Large intestine (tissue), 3 donors: ENCODE data around the gene MSRB2. TPM values are rescaled to one million over a fixed set of nuclear protein-coding genes. Genes with fewer than 3 reads are reported as not detected.

Experiments
- DNase-seq, 2 donors: peaks; one replicate each; pipeline versions ENCODE4 v3.0.0 to v3.0.0-alpha.2; 2013
- H3K27ac ChIP-seq: one replicate; pipeline ENCODE4 v1.5.1; 2013; ENCODE audit warnings: low read length
- H3K27me3 ChIP-seq: 2 replicates; pipeline ENCODE4 v1.6.1; 2013; ENCODE audit warnings: low read length; ENCODE audit not compliant: control insufficient read depth, insufficient read depth
- H3K36me3 ChIP-seq: 2 replicates; pipeline ENCODE4 v1.6.1; 2013; ENCODE audit warnings: low read length; ENCODE audit not compliant: control insufficient read depth, insufficient read depth
- H3K4me1 ChIP-seq: one replicate; pipeline ENCODE4 v1.6.1; 2013; ENCODE audit warnings: low read length; ENCODE audit not compliant: control insufficient read depth, insufficient read depth
- H3K4me3 ChIP-seq: one replicate; pipeline ENCODE4 v1.5.1; 2013; ENCODE audit warnings: low read length
- H3K9me3 ChIP-seq: one replicate; pipeline ENCODE4 v1.6.1; 2013; ENCODE audit warnings: mild to moderate bottlenecking, low read depth, low read length, moderate library complexity; ENCODE audit not compliant: control insufficient read depth
- WGBS: methylation state at CpG from one replicate; pipeline ENCODE4 v1.1.5; 2013; ENCODE audit warnings: low lambda C conversion rate; ENCODE audit not compliant: insufficient coverage; 5-methylcytosine and 5-hydroxymethylcytosine counted together
- polyA plus RNA-seq: library from polyadenylated mRNA; unstranded; fragments of 120-200 nt; gene quantifications from one replicate; pipeline ENCODE4 v1.2.1, GENCODE V29; 2013

Gene MSRB2
- polyA plus RNA-seq, 1 donor, result 37.9 TPM

GRCh38 chr10:23158370-23158769 is 63.0 kb downstream of the MSRB2 start:
- no peak overlapping the region for H3K27ac ChIP-seq
- H3K9me3 ChIP-seq, result no peaks in the 10 kb centered on the region
- H3K27me3 ChIP-seq, result peaks cover 19% of the 10 kb centered on the region
- no peaks in the 10 kb centered on the region for H3K36me3 ChIP-seq
- no peaks in the 10 kb centered on the region for H3K4me1 ChIP-seq
- H3K4me3 ChIP-seq, result no peak overlapping the region
- DNase-seq, result peak; percentile 19 to 34
- whole genome bisulfite sequencing, result no CpG with 5 or more reads among the region's 5 CpGs

- DNase-seq, result peak in 1 of 2 donors; percentile 31
- no CpG with 5 or more reads among the region's 26 CpGs for WGBS
- H3K27me3 ChIP-seq, result peaks cover 72% of the 10 kb centered on the region
These were observed 76.0 kb downstream of the MSRB2 start for GRCh38 chr10:23171232-23171876.

More at GRCh38 chr10:23171232-23171876, 76.0 kb downstream of the MSRB2 start:
- Histone ChIP-seq H3K4me3 (no peak overlapping the region), H3K27ac (no peak overlapping the region), H3K36me3 (no peaks in the 10 kb centered on the region), H3K9me3 (peaks cover 4% of the 10 kb centered on the region), H3K4me1 (no peaks in the 10 kb centered on the region)

Other genes with a start within 250 kb of the MSRB2 start
- 0.52 TPM for gene ARMC3, start 167.5 kb upstream of the MSRB2 start, polyA plus RNA-seq
- gene PTF1A, start 96.7 kb downstream of the MSRB2 start, polyA plus RNA-seq, result not detected
- 0.27 TPM for gene C10orf67, start 249.2 kb downstream of the MSRB2 start, polyA plus RNA-seq